K562 (cell line): Measurements from ENCODE around the gene MFSD2B. TPM values are rescaled to one million over a fixed set of nuclear protein-coding genes. Genes with fewer than 3 reads are reported as not detected.
A peak's percentile ranks its signal among the peaks of the same experiment; 100 is the strongest.

Source experiments
- AFF1 ChIP-seq, 2 experiments: fragments of 450-650 bp; IDR thresholded peaks; 2 replicates each; pipeline ENCODE4 v1.6.1; 2018; ENCODE audit warnings: mild to moderate bottlenecking in 2 of 2, low read depth in 1 of 2; ENCODE audit not compliant: partially characterized antibody in 2 of 2
- BRD9 ChIP-seq: fragments of 450-650 bp; IDR thresholded peaks from 2 replicates; pipeline ENCODE4 v1.6.1; 2018; ENCODE audit warnings: low read depth; ENCODE audit not compliant: partially characterized antibody
- CLOCK ChIP-seq: fragments of 250-450 bp; sonication (Bioruptor Pico); IDR thresholded peaks from 2 replicates; pipeline ENCODE4 v1.4.0; 2020; ENCODE audit warnings: mild to moderate bottlenecking, moderate library complexity, borderline replicate concordance
- EHMT2 ChIP-seq: fragments of 450-650 bp; IDR thresholded peaks from 2 replicates; pipeline ENCODE4 v1.6.1; 2018; ENCODE audit warnings: antibody characterized with exemption
- ESRRA ChIP-seq: fragments of 450-650 bp; IDR thresholded peaks from 2 replicates; pipeline ENCODE4 v1.6.1; 2014; ENCODE audit warnings: low read depth, mild to moderate bottlenecking, moderate library complexity, borderline replicate concordance
- HLTF ChIP-seq: fragments of 450-650 bp; IDR thresholded peaks from 2 replicates; pipeline ENCODE4 v1.6.1; 2016
- KLF16 ChIP-seq: IDR thresholded peaks from 2 replicates; pipeline ENCODE4 v1.6.1; 2016; ENCODE audit warnings: antibody characterized with exemption
- MAFF ChIP-seq: IDR thresholded peaks from 2 replicates; pipeline ENCODE4 v1.6.1; 2012; ENCODE audit warnings: low read length, improper control_type of control experiment
- MBD1 ChIP-seq: fragments of 250-450 bp; sonication (Bioruptor Pico); IDR thresholded peaks from 2 replicates; pipeline ENCODE4 v1.8.0; 2022; ENCODE audit warnings: inconsistent platforms
- MECOM ChIP-seq: fragments of 250-450 bp; sonication (Bioruptor Pico); IDR thresholded peaks from 2 replicates; pipeline ENCODE4 v1.8.0; 2022; ENCODE audit warnings: inconsistent platforms
- PKNOX1 ChIP-seq: fragments of 450-650 bp; IDR thresholded peaks from 2 replicates; pipeline ENCODE4 v1.6.1; 2016
- SMAD4 ChIP-seq: fragments of 250-450 bp; sonication (Bioruptor Pico); conservative IDR thresholded peaks from 2 replicates; pipeline ENCODE4 v1.8.0; 2021; ENCODE audit warnings: inconsistent platforms, mild to moderate bottlenecking, moderate library complexity
- SMARCA5 ChIP-seq: fragments of 450-650 bp; IDR thresholded peaks from 2 replicates; pipeline ENCODE4 v1.6.1; 2016
- TCFL5 ChIP-seq: fragments of 250-450 bp; sonication (Bioruptor Pico); conservative IDR thresholded peaks from 2 replicates; pipeline ENCODE4 v1.6.1; 2021; ENCODE audit warnings: mild to moderate bottlenecking, moderate library complexity, matching md5 sums
- ZEB2 ChIP-seq: fragments of 450-650 bp; IDR thresholded peaks from 2 replicates; pipeline ENCODE4 v1.6.1; 2016
- ZNF511 ChIP-seq: sonication (generic); formaldehyde crosslinking; IDR thresholded peaks from 2 replicates; pipeline ENCODE4 v1.8.0; 2022; ENCODE audit warnings: mild to moderate bottlenecking, missing genetic modification reagents
- ZNF696 ChIP-seq: fragments of 250-450 bp; sonication (Bioruptor Pico); conservative IDR thresholded peaks from 2 replicates; pipeline ENCODE4 v1.4.0; 2020; ENCODE audit warnings: mild to moderate bottlenecking, moderate library complexity
- ZNF79 ChIP-seq: fragments of 250-450 bp; sonication (Bioruptor Pico); IDR thresholded peaks from 2 replicates; pipeline ENCODE4 v1.4.0; 2020; ENCODE audit warnings: low read depth, mild to moderate bottlenecking, moderate library complexity
- polyA plus RNA-seq, 8 experiments: library from polyadenylated mRNA; depleted of rRNA in 4 of 8; stranded (reverse) in 5 of 8; unstranded in 3 of 8; fragments of >200 nt; fragmentation: Nextera tagmentation in 2 of 8; fragmentation: Illumina TruSeq in 1 of 8; extraction: Ambion mirVana in 2 of 8; extraction: Trizol in 1 of 8; gene quantifications; 2 replicates each; pipeline versions ENCODE4 v1.2.1 to v1.2.3, GENCODE V29; 2011 to 2014; ENCODE audit warnings: inconsistent platforms in 1 of 8, missing spikeins in 1 of 8
- total RNA-seq, 7 experiments: library from RNA; depleted of rRNA in 6 of 7; stranded (reverse); fragments of >200 nt in 6 of 7; fragmentation: Illumina TruSeq in 2 of 7; extraction: Trizol in 2 of 7; gene quantifications; 2 replicates each; pipeline versions ENCODE4 v1.2.1 to v1.2.3, GENCODE V29; 2011 to 2021; ENCODE audit warnings: low replicate concordance in 1 of 7

MFSD2B gene
- total and polyA plus RNA-seq, 9 of the 15 experiments (the other 6 are each of a cell fraction or from before 2014, with no cell fraction given), result 2.6 to 10.9 (median 6.8) TPM

- peak in 1 of 2 experiments; percentile 93 for TF ChIP-seq AFF1 (IDR thresholded peaks at IDR 0.05; ENCODE audit: low read depth in 1 of 2, partially characterized antibody in 2 of 2)
- TF ChIP-seq CLOCK (CRISPR knock-in tag), result no peak
- peak; percentile 70 for TF ChIP-seq SMAD4
- no peak for TF ChIP-seq ZNF696
- peak; percentile 90 for TF ChIP-seq BRD9
- TF ChIP-seq ZNF511, result no peak
- TF ChIP-seq TCFL5, result 0 out of 2 replicates have a peak, but pooled peaks have one; percentile 34
- peak; percentile 98 for TF ChIP-seq SMARCA5
- no peak for TF ChIP-seq HLTF
- peak; percentile 70 for TF ChIP-seq PKNOX1
- peak; percentile 50; the same call in 1 of the 2 replicates for TF ChIP-seq ZNF79 (CRISPR knock-in tag)
- TF ChIP-seq KLF16, result peak; percentile 98
- TF ChIP-seq EHMT2, result peak; percentile 1; the same call in 1 of the 2 replicates
- TF ChIP-seq MBD1 (CRISPR knock-in tag), result no peak
- peak; percentile 90 for TF ChIP-seq ESRRA
- TF ChIP-seq MECOM, result peak; percentile 18; the same call in 1 of the 2 replicates
- peak; percentile 20; the same call in 1 of the 2 replicates for TF ChIP-seq ZEB2
- TF ChIP-seq MAFF, result no peak
Measured at GRCh38 chr2:24011250-24012104, 1.6 kb downstream of the MFSD2B start (continued).
